ENCODE measurements around the gene IMPDH2. TPM values are rescaled to one million over a fixed set of nuclear protein-coding genes. Genes with fewer than 3 reads are reported as not detected.

IMPDH2 gene
- total RNA-seq, 4 donors from 2014 or later: 123 to 278 (median 200) TPM

DNA sequence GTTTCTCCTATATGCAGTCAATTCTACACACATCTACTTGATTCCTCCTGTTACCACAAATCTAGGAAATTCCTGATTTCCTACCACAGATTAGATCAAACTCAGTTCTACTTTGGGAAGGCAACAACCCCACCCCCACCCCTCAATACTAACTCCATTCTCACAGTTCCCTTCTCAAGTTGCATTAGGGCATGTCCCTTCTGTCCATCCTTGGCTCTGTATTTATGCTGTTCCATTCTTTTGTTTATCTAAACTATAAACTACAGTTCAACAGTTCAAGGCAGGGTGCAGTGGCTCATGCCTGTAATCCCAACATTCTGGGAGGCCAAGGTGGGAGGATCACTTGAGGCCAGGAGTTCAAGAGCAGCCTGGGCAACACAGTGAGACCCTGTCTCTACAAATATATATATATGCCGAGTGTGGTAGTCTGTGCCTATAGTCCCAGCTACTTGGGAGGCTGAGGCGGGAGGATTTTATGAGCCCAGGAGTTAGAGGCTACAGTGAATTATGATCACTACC is 25.2 kb upstream of the IMPDH2 start:
- WGBS, 2 donors: 90% methylated on average over 2 of the region's 2 CpGs
- Histone ChIP-seq H3K27ac (no peak overlapping the region), H3K4me3 (no peak overlapping the region), H3K27me3 (no peaks in the 10 kb centered on the region), H3K36me3 (peaks cover 24 to 94% (median 35%) of the 10 kb centered on the region in 3 donors), H3K4me1 (no peaks in the 10 kb centered on the region), H3K9me3 (no peaks in the 10 kb centered on the region)
- intact Hi-C loops (cut with DNase I): no loop called here
- TF ChIP-seq POLR2A (IDR thresholded peaks at IDR 0.05): no peak
- TF ChIP-seq, protein P1, sequence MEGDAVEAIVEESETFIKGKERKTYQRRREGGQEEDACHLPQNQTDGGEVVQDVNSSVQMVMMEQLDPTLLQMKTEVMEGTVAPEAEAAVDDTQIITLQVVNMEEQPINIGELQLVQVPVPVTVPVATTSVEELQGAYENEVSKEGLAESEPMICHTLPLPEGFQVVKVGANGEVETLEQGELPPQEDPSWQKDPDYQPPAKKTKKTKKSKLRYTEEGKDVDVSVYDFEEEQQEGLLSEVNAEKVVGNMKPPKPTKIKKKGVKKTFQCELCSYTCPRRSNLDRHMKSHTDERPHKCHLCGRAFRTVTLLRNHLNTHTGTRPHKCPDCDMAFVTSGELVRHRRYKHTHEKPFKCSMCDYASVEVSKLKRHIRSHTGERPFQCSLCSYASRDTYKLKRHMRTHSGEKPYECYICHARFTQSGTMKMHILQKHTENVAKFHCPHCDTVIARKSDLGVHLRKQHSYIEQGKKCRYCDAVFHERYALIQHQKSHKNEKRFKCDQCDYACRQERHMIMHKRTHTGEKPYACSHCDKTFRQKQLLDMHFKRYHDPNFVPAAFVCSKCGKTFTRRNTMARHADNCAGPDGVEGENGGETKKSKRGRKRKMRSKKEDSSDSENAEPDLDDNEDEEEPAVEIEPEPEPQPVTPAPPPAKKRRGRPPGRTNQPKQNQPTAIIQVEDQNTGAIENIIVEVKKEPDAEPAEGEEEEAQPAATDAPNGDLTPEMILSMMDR (IDR thresholded peaks at IDR 0.05): no peak
- no peak for DNase-seq

DNA sequence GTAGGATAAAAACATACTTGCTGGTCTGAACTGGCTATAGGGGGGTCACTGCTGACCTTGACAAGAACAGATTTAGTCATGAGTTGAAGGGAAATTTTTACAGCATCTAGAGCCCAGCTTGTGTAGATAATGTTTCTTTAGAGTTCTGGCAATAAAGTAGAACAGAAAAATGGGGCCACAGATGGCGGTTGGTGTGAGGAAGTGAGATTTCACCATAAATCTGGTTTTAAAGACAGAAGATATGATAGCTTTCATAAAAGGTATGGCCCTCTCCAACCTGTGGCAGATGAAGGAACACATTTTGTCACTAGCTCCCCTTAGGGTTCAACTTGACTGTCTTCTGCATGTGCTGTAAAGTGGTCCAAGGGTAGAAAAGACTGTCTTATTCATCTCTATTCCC is 24.3 kb upstream of the IMPDH2 start:
- intact Hi-C loops (cut with DNase I): no loop called here
- H3K4me1 ChIP-seq: no peaks in the 10 kb centered on the region
- no peaks in the 10 kb centered on the region for H3K27me3 ChIP-seq
- H3K9me3 ChIP-seq: no peaks in the 10 kb centered on the region
- 79 to 84% methylated on average over 1 of the region's 1 CpG for WGBS, 2 donors
- H3K4me3 ChIP-seq: no peak overlapping the region
- H3K36me3 ChIP-seq: peaks cover 22 to 94% (median 35%) of the 10 kb centered on the region in 3 donors
- DNase-seq: no peak
- TF ChIP-seq, protein P1 (IDR thresholded peaks at IDR 0.05): no peak
- TF ChIP-seq POLR2A (IDR thresholded peaks at IDR 0.05): no peak
- no peak overlapping the region for H3K27ac ChIP-seq

DNA sequence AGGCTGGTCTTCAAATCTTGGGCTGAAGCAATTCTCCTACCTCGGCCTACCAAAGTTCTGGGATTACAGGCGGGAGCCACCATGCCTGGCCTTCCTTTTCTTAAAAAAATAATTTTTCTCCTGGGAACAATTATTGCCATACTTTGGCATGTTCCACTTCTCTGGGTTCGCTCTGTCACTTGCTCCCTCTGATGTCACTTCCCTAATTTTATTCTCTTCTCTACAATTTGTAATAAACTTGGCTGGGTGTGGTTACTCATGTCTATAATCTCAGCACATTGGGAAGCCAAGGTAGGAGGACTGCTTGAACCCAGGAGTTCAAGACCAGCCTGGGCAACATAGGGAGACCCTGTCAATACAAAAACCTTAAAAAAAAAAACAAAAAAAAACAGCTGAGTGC is 6.1 kb upstream of the IMPDH2 start:
- 82 to 89% methylated on average over 3 of the region's 3 CpGs for WGBS, 2 donors
- DNase-seq: no peak
- Histone ChIP-seq H3K9me3 (no peaks in the 10 kb centered on the region), H3K4me1 (no peaks in the 10 kb centered on the region), H3K36me3 (peaks cover 9 to 100% (median 38%) of the 10 kb centered on the region in 3 donors), H3K27ac (no peak overlapping the region), H3K4me3 (no peak overlapping the region), H3K27me3 (no peaks in the 10 kb centered on the region)
- intact Hi-C loops (cut with DNase I): no loop called here
- TF ChIP-seq, protein P1 (IDR thresholded peaks at IDR 0.05): no peak
- TF ChIP-seq POLR2A (IDR thresholded peaks at IDR 0.05): no peak

DNA sequence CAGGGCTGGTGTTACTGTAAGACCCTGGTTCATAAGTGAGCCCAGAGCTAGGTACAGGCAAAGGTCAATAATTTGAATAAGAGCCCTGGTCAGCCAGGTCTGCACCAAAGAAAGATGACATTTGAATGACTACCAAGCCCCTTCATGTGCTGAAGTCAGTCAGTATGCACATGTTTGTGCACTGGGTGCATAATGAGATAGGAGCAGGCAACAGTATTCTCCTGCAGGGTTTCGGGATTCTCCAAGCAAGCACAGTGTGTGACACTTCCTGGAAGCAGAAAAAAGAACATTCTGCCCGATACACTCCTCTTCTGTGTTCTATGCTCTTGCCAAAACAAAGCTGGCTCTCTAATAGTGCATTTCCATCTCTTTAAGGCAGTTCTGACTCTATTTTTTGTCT is 5.5 kb upstream of the IMPDH2 start:
- intact Hi-C loops (cut with DNase I): no loop called here
- H3K9me3 ChIP-seq: no peaks in the 10 kb centered on the region

DNA sequence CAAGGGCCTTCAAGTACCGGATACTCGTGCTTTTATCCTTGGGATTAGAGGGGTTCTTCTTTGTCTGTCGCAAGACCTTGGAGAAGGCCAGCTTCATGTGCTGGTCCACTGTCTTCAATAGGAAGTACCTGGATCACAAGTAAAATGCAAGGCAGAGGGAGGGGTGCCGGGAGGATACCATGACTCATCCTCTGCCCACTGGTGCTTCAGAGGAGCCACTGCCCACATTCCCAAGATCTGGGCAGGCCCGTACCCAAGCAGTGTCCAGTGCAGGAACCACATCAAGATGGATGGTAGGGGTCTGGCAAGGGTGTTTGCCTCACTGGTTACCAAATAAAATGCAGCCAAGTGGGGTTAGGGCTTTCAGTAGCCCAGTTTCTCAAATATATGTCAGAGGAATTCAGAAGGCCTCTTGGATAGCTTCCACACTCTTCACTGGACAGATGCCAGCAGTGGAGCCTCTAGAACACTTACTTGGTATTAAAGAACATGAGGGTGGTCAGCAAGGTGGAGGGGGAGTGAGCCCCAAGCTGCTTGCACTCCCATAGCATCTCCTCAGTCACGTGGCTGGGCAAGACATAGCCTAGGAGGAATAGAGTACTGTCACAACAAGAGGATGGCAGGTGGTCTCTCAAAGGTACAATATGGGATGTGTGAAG is 3.6 kb upstream of the IMPDH2 start:
- intact Hi-C loops (cut with DNase I): no loop called here
- Histone ChIP-seq H3K36me3 (peaks cover 9 to 84% (median 33%) of the 10 kb centered on the region in 3 donors), H3K9me3 (no peaks in the 10 kb centered on the region), H3K4me3 (no peak overlapping the region), H3K4me1 (peaks cover 12 to 21% (median 12%) of the 10 kb centered on the region in 3 donors), H3K27me3 (no peaks in the 10 kb centered on the region), H3K27ac (no peak overlapping the region)
- no peak for DNase-seq
- WGBS, 2 donors: 70 to 85% methylated on average over 3 to 5 of the region's 6 CpGs
- TF ChIP-seq, protein P1 (IDR thresholded peaks at IDR 0.05): no peak
- no peak for TF ChIP-seq POLR2A (IDR thresholded peaks at IDR 0.05)

More for the DNA sequence above, 5.5 kb upstream of the IMPDH2 start:
- H3K36me3 ChIP-seq: peaks cover 9 to 99% (median 38%) of the 10 kb centered on the region in 3 donors
- no peaks in the 10 kb centered on the region for H3K27me3 ChIP-seq
- 72 to 90% methylated on average over 2 of the region's 2 CpGs for WGBS, 2 donors
- no peak for DNase-seq
- H3K4me3 ChIP-seq: no peak overlapping the region
- no peak overlapping the region for H3K27ac ChIP-seq
- TF ChIP-seq POLR2A (IDR thresholded peaks at IDR 0.05): no peak
- TF ChIP-seq, protein P1 (IDR thresholded peaks at IDR 0.05): no peak
- peaks cover 0 to 4% (median 0%) of the 10 kb centered on the region in 3 donors for H3K4me1 ChIP-seq
